K562 (cell line): ENCODE results near the gene TTLL10. TPM values are rescaled to one million over a fixed set of nuclear protein-coding genes. Genes with fewer than 3 reads are reported as not detected.

Source experiments
- CXXC5 ChIP-seq: fragments of 250-450 bp; sonication (Bioruptor Pico); IDR thresholded peaks from 2 replicates; pipeline ENCODE4 v1.8.0; 2022; ENCODE audit warnings: inconsistent platforms, mild to moderate bottlenecking, moderate library complexity
- DACH1 ChIP-seq: fragments of 450-650 bp; IDR thresholded peaks from 2 replicates; pipeline ENCODE4 v1.6.1; 2018; ENCODE audit not compliant: partially characterized antibody
- GTF2E2 ChIP-seq: fragments of 200-800 bp; sonication (Bioruptor generic); IDR thresholded peaks from 2 replicates; pipeline ENCODE4 v1.6.1; 2016; ENCODE audit warnings: missing genetic modification characterization, missing compliant biosample characterization
- MTF1 ChIP-seq: fragments of 250-450 bp; sonication (Bioruptor Pico); IDR thresholded peaks from 2 replicates; pipeline ENCODE4 v1.9.0; 2021; ENCODE audit warnings: moderate library complexity, mild to moderate bottlenecking, inconsistent platforms, borderline replicate concordance
- NRF1 ChIP-seq, 2 experiments: fragments of 450-650 bp; IDR thresholded peaks in 1 of 2; conservative IDR thresholded peaks in 1 of 2; 2 replicates each; pipeline ENCODE4 v1.6.1; 2014; ENCODE audit warnings: mild to moderate bottlenecking in 2 of 2
- TAF7 ChIP-seq: fragments of 450-650 bp; IDR thresholded peaks from 2 replicates; pipeline ENCODE4 v1.6.1; 2016; ENCODE audit warnings: missing genetic modification characterization, missing compliant biosample characterization
- polyA plus RNA-seq, 8 experiments: library from polyadenylated mRNA; depleted of rRNA in 4 of 8; stranded (reverse) in 5 of 8; unstranded in 3 of 8; fragments of >200 nt; fragmentation: Nextera tagmentation in 2 of 8; fragmentation: Illumina TruSeq in 1 of 8; extraction: Ambion mirVana in 2 of 8; extraction: Trizol in 1 of 8; gene quantifications; 2 replicates each; pipeline versions ENCODE4 v1.2.1 to v1.2.3, GENCODE V29; 2011 to 2014; ENCODE audit warnings: inconsistent platforms in 1 of 8, missing spikeins in 1 of 8
- total RNA-seq, 7 experiments: library from RNA; depleted of rRNA in 6 of 7; stranded (reverse); fragments of >200 nt in 6 of 7; fragmentation: Illumina TruSeq in 2 of 7; extraction: Trizol in 2 of 7; gene quantifications; 2 replicates each; pipeline versions ENCODE4 v1.2.1 to v1.2.3, GENCODE V29; 2011 to 2021; ENCODE audit warnings: low replicate concordance in 1 of 7
- TF ChIP-seq, protein P1 (sequence below), 2 experiments: fragments of 450-650 bp; IDR thresholded peaks; 2 replicates each; pipeline ENCODE4 v1.6.1; 2016; ENCODE audit warnings: mild to moderate bottlenecking in 2 of 2, borderline replicate concordance in 1 of 2, low read depth in 1 of 2, moderate library complexity in 1 of 2
- TF ChIP-seq, protein P2 (sequence below), 2 experiments: IDR thresholded peaks; 2 replicates each; pipeline ENCODE4 v1.6.1; 2012; ENCODE audit warnings: improper control_type of control experiment in 2 of 2, low read depth in 2 of 2, low read length in 2 of 2, borderline replicate concordance in 1 of 2
- TF ChIP-seq, protein P3 (sequence below): fragments of 450-650 bp; IDR thresholded peaks from 2 replicates; pipeline ENCODE4 v1.7.0; 2016; ENCODE audit warnings: borderline replicate concordance
- TF ChIP-seq, protein P4 (sequence below), 3 experiments: IDR thresholded peaks in 2 of 3; conservative IDR thresholded peaks in 1 of 3; 2 replicates each; pipeline ENCODE4 v1.5.1; 2011 to 2012; ENCODE audit warnings: low read length in 3 of 3, mild to moderate bottlenecking in 3 of 3, control low read depth in 2 of 3, improper control_type of control experiment in 1 of 3, inconsistent platforms in 1 of 3, low read depth in 1 of 3, mixed read lengths in 1 of 3, moderate library complexity in 1 of 3; ENCODE audit not compliant: insufficient read depth in 2 of 3

The TTLL10 gene
- total and polyA plus RNA-seq, 9 of the 15 experiments (the other 6 are each of a cell fraction or from before 2014, with no cell fraction given): not detected

DNA sequence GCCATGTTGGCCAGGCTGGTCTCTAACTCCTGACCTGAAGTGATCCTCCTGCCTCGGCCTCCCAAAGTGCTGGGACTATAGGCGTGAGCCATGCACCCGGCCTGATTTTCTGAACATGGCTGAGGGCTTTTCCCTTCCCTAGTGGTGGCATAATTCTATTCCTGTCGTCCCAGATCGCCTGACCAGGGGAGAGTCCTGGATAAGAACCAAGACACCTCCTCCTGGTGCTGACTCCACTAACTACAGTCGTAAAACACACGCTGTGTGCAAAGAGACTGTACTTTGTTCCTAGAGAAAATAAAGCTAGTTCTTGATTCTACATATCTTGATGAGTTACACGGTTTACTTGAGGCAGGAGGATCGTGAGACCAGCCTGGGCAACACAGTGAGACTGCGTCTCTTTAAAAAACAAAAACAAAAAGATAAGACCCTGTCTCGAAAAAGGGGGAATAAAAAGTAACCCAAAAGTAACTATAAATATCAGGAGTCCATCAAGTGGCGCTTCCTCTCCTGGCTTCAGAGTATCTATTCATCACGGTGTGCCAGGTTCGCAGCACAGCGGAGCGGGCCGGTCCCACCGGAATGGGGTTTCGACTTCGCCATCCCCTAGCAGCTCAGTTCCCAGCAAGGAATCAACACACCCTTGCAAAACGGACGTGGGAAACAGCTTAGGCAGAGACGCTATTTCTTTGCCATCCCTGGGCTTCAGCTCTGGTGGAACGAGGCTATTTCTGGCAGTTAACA, 57.1 kb downstream of the TTLL10 start (continued):
- TF ChIP-seq, protein P1, sequence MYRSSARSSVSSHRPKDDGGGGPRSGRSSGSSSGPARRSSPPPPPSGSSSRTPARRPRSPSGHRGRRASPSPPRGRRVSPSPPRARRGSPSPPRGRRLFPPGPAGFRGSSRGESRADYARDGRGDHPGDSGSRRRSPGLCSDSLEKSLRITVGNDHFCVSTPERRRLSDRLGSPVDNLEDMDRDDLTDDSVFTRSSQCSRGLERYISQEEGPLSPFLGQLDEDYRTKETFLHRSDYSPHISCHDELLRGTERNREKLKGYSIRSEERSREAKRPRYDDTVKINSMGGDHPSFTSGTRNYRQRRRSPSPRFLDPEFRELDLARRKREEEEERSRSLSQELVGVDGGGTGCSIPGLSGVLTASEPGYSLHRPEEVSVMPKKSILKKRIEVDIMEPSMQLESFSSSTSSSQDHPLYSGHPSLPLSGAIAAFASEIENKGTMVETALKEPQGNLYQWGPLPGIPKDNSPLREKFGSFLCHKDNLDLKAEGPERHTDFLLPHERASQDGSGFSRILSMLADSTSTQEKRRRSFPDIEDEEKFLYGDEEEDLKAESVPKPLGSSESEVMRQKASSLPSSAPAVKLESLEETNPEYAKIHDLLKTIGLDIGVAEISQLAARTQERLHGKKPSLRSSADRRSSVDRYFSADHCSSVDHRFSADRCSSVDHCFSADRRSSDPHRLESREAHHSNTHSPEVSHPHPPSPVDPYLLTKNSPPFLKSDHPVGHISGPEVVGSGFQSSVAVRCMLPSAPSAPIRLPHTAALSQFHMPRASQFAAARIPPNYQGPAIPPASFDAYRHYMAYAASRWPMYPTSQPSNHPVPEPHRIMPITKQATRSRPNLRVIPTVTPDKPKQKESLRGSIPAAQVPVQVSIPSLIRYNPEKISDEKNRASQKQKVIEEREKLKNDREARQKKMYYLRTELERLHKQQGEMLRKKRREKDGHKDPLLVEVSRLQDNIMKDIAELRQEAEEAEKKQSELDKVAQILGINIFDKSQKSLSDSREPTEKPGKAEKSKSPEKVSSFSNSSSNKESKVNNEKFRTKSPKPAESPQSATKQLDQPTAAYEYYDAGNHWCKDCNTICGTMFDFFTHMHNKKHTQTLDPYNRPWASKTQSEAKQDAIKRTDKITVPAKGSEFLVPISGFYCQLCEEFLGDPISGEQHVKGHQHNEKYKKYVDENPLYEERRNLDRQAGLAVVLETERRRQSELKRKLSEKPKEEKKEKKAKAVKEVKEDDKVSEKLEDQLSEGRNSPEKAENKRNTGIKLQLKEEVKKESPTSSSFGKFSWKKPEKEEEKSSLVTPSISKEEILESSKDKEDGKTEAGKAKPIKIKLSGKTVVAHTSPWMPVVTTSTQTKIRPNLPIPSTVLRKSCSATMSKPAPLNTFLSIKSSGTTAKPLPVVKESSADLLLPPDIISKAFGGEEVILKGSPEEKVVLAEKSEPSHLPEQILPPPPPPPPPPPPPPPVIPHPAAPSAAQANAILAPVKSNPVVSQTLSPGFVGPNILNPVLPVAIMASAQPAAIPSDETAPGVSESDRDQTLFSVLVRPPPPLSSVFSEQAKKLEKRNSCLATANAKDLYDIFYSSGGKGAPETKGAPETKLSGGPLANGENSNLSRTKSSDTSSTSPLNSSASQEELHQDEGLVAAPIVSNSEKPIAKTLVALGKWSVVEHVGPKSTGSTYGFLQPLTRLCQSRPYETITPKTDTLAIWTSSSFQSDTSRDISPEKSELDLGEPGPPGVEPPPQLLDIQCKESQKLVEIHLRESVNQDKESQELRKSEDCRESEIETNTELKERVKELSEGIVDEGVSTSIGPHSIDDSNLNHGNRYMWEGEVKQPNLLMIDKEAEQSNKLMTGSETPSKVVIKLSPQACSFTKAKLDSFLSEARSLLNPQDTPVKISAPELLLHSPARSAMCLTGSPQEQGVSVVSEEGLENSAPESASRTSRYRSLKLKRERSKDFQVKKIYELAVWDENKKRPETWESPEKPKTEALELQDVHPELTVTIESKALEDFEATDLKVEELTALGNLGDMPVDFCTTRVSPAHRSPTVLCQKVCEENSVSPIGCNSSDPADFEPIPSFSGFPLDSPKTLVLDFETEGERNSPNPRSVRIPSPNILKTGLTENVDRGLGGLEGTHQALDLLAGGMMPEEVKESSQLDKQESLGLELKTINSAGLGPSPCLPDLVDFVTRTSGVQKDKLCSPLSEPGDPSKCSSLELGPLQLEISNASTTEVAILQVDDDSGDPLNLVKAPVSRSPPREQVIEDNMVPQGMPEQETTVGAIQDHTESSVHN (IDR thresholded peaks at IDR 0.05; ENCODE audit: borderline replicate concordance in 1 of 2, low read depth in 1 of 2): no peak
- TF ChIP-seq GTF2E2 (tag) (0 out of 2 replicates have a peak, but pooled peaks have one; percentile 80), NRF1 (conservative IDR thresholded peaks at IDR 0.05 in 1 of 2, IDR thresholded peaks at IDR 0.05 in 1 of 2) (peak in 1 of 2 experiments; percentile 79; a peak in 2 of 4 replicates), MTF1 (CRISPR knock-in tag) (no peak), DACH1 (no peak), TAF7 (tag) (0 out of 2 replicates have a peak, but pooled peaks have one; percentile 15), CXXC5 (CRISPR knock-in tag) (0 out of 2 replicates have a peak, but pooled peaks have one; percentile 13)
- TF ChIP-seq, protein P2, sequence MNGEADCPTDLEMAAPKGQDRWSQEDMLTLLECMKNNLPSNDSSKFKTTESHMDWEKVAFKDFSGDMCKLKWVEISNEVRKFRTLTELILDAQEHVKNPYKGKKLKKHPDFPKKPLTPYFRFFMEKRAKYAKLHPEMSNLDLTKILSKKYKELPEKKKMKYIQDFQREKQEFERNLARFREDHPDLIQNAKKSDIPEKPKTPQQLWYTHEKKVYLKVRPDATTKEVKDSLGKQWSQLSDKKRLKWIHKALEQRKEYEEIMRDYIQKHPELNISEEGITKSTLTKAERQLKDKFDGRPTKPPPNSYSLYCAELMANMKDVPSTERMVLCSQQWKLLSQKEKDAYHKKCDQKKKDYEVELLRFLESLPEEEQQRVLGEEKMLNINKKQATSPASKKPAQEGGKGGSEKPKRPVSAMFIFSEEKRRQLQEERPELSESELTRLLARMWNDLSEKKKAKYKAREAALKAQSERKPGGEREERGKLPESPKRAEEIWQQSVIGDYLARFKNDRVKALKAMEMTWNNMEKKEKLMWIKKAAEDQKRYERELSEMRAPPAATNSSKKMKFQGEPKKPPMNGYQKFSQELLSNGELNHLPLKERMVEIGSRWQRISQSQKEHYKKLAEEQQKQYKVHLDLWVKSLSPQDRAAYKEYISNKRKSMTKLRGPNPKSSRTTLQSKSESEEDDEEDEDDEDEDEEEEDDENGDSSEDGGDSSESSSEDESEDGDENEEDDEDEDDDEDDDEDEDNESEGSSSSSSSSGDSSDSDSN (IDR thresholded peaks at IDR 0.05; ENCODE audit: borderline replicate concordance in 1 of 2, low read depth in 2 of 2, low read length in 2 of 2): 0 out of 4 replicates have a peak, but pooled peaks of 1 of the 2 experiments have one; percentile 33
- TF ChIP-seq, protein P3, sequence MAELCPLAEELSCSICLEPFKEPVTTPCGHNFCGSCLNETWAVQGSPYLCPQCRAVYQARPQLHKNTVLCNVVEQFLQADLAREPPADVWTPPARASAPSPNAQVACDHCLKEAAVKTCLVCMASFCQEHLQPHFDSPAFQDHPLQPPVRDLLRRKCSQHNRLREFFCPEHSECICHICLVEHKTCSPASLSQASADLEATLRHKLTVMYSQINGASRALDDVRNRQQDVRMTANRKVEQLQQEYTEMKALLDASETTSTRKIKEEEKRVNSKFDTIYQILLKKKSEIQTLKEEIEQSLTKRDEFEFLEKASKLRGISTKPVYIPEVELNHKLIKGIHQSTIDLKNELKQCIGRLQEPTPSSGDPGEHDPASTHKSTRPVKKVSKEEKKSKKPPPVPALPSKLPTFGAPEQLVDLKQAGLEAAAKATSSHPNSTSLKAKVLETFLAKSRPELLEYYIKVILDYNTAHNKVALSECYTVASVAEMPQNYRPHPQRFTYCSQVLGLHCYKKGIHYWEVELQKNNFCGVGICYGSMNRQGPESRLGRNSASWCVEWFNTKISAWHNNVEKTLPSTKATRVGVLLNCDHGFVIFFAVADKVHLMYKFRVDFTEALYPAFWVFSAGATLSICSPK: peak; percentile 41; the same call in 1 of the 2 replicates
- TF ChIP-seq, protein P4, sequence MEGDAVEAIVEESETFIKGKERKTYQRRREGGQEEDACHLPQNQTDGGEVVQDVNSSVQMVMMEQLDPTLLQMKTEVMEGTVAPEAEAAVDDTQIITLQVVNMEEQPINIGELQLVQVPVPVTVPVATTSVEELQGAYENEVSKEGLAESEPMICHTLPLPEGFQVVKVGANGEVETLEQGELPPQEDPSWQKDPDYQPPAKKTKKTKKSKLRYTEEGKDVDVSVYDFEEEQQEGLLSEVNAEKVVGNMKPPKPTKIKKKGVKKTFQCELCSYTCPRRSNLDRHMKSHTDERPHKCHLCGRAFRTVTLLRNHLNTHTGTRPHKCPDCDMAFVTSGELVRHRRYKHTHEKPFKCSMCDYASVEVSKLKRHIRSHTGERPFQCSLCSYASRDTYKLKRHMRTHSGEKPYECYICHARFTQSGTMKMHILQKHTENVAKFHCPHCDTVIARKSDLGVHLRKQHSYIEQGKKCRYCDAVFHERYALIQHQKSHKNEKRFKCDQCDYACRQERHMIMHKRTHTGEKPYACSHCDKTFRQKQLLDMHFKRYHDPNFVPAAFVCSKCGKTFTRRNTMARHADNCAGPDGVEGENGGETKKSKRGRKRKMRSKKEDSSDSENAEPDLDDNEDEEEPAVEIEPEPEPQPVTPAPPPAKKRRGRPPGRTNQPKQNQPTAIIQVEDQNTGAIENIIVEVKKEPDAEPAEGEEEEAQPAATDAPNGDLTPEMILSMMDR (IDR thresholded peaks at IDR 0.05 in 2 of 3, conservative IDR thresholded peaks at IDR 0.05 in 1 of 3; ENCODE audit: insufficient read depth in 2 of 3, low read depth in 1 of 3, low read length in 3 of 3): peak; percentile 36 to 49 (median 49); a peak in 5 of 6 replicates
